T-cell (primary cell): Measurements from ENCODE around the gene CD180. TPM values are rescaled to one million over a fixed set of nuclear protein-coding genes. Genes with fewer than 3 reads are reported as not detected.

Experiments
- ATAC-seq, 4 experiments: fragments of 200-7000 bp in 3 of 4; fragments of 150-1000 bp in 1 of 4; cut with Tn5 transposase; replicated peaks in 1 of 4; 1 replicate in 3 of 4; 2 replicates in 1 of 4; pipeline ENCODE4 v1.10.0; 2021; ENCODE audit warnings: moderate library complexity in 3 of 4, mild to moderate bottlenecking in 2 of 4, moderate number of reproducible peaks in 1 of 4
- CTCF ChIA-PET, 2 donors: fragments of 300-600 bp; sonication (Branson Sonifier 250); formaldehyde crosslinking; loops; one replicate each; lab custom pipeline; 2022; ENCODE audit warnings: antibody characterized with exemption in 2 of 2; lab: Charles Lee
- POLR2A ChIA-PET, 2 donors: fragments of 300-600 bp; sonication (Branson Sonifier 250); formaldehyde crosslinking; loops; one replicate each; lab custom pipeline; 2022; ENCODE audit warnings: antibody characterized with exemption in 2 of 2; lab: Charles Lee
- DNase-seq, 35 experiments: peaks; one replicate each; pipeline versions ENCODE4 v3.0.0 to v3.0.0-alpha.2; 2013 to 2023
- H3K27ac ChIP-seq: one replicate; pipeline ENCODE4 v1.5.1; 2013; ENCODE audit warnings: low read length
- H3K27me3 ChIP-seq, 2 experiments: replicated peaks in 1 of 2; 1 replicate in 1 of 2; 2 replicates in 1 of 2; pipeline versions ENCODE4 v1.6.1 to v1.7.0; 2013; ENCODE audit warnings: low read length in 1 of 2, mixed read lengths in 1 of 2; ENCODE audit not compliant: control insufficient read depth in 2 of 2, insufficient read depth in 2 of 2; ENCODE audit errors: extremely low read depth in 1 of 2
- H3K36me3 ChIP-seq, 2 donors: 1 replicate in 1 of 2; 2 replicates in 1 of 2; pipeline versions ENCODE4 v1.6.1 to v1.7.0; 2013; ENCODE audit warnings: low read length in 1 of 2; ENCODE audit not compliant: control insufficient read depth in 2 of 2, insufficient read depth in 1 of 2; ENCODE audit errors: extremely low read depth in 1 of 2
- H3K4me1 ChIP-seq, 2 experiments: 1 replicate in 1 of 2; 2 replicates in 1 of 2; pipeline versions ENCODE4 v1.6.1 to v1.7.0; 2013; ENCODE audit warnings: low read length in 2 of 2, mixed read lengths in 1 of 2; ENCODE audit not compliant: insufficient read depth in 2 of 2, control insufficient read depth in 1 of 2; ENCODE audit errors: extremely low read depth in 1 of 2
- H3K4me3 ChIP-seq, 2 donors: 1 replicate in 1 of 2; 2 replicates in 1 of 2; pipeline versions ENCODE4 v1.5.1 to v1.7.0; 2013; ENCODE audit warnings: mild to moderate bottlenecking in 2 of 2, low read length in 1 of 2, moderate library complexity in 1 of 2; ENCODE audit not compliant: control insufficient read depth in 1 of 2; ENCODE audit errors: extremely low read depth in 1 of 2
- H3K9me3 ChIP-seq: 2 replicates; pipeline ENCODE4 v1.7.0; 2013
- H3K27ac Mint-ChIP-seq, 2 donors: one replicate each; pipeline ENCODE4 v1.8.0; 2020 to 2021; ENCODE audit warnings: mild to moderate bottlenecking in 2 of 2, mixed read lengths in 2 of 2
- H3K27me3 Mint-ChIP-seq, 2 donors: one replicate each; pipeline ENCODE4 v1.8.0; 2021 to 2022; ENCODE audit warnings: mixed read lengths in 2 of 2
- H3K36me3 Mint-ChIP-seq: one replicate; pipeline ENCODE4 v1.8.0; 2021; ENCODE audit warnings: mixed read lengths
- H3K4me1 Mint-ChIP-seq, 3 donors: one replicate each; pipeline ENCODE4 v1.8.0; 2020 to 2022; ENCODE audit warnings: mixed read lengths in 3 of 3, mild to moderate bottlenecking in 1 of 3
- H3K4me3 Mint-ChIP-seq, 3 donors: one replicate each; pipeline ENCODE4 v1.8.0; 2020 to 2022; ENCODE audit warnings: mild to moderate bottlenecking in 3 of 3, mixed read lengths in 3 of 3, moderate library complexity in 3 of 3
- H3K9me3 Mint-ChIP-seq, 3 donors: one replicate each; pipeline ENCODE4 v1.8.0; 2020 to 2022; ENCODE audit warnings: mixed read lengths in 3 of 3
- WGBS: methylation state at CpG from one replicate; pipeline ENCODE4 v1.1.5; 2013; ENCODE audit warnings: missing lambda C conversion rate; ENCODE audit not compliant: insufficient coverage; 5-methylcytosine and 5-hydroxymethylcytosine counted together
- total RNA-seq, 35 experiments: library from RNA in 6 of 35; stranded (reverse) in 6 of 35; fragments of 120-200 nt in 1 of 35; gene quantifications; one replicate each; pipeline versions ENCODE4 v1.2.1 to v1.2.4 and lab custom pipeline; 2013 to 2026

Gene CD180
- total RNA-seq, 5 donors from 2014 or later (not counting 1 experiment from before 2014, with no cell fraction given), result 0.16 to 1.3 (median 0.73) TPM

DNA sequence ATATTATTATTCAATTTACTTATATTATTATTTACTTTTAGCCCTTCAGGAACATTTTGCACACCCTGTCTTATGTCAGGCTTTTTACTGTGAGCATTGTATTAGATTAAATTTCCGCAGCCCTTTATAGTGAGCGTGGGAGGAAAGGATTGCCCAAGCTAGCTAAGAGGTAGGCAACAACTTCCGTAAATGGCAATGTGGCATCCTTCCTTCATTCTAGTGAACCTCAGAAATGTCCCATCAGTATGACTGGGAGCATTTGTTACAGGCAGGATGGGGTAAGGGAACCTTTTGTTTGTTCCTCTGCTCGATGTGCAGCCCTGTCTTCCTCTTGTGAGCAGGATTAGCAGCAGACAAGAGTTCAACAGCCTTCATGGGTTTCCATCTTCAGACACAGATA is 6.2 kb upstream of the CD180 start:
- Mint-ChIP-seq H3K9me3 (peaks cover 5 to 12% (median 10%) of the 10 kb centered on the region in 3 donors), H3K4me3 (peak overlapping the region in 2 of 3 donors; percentile 13 to 32), H3K27me3 (no peaks in the 10 kb centered on the region), H3K4me1 (peaks cover 78 to 96% (median 95%) of the 10 kb centered on the region in 3 donors), H3K27ac (peak overlapping the region; percentile 90 to 93), H3K36me3 (peaks cover 11% of the 10 kb centered on the region)
- no peaks in the 10 kb centered on the region for H3K36me3 ChIP-seq
- CTCF ChIA-PET, result interaction anchor here (0.6 to 1.8 kb wide), 6 partner anchors 36 to 1959 kb away, joined by 3 to 6 read pairs (median 4); no protein-coding TSS in a partner anchor
- ATAC-seq (peak in 1 of 4 experiments; percentile 7), DNase-seq (peak in 2 of 35 experiments; percentile 14 to 33)
- no peak overlapping the region for H3K4me3 ChIP-seq
- WGBS, result no CpG with 5 or more reads among the region's 4 CpGs
- H3K4me1 ChIP-seq, result peaks cover 56 to 58% of the 10 kb centered on the region in 2 experiments
- H3K9me3 ChIP-seq, result no peaks in the 10 kb centered on the region
- no peaks in the 10 kb centered on the region for H3K27me3 ChIP-seq
- peak overlapping the region; percentile 92 for H3K27ac ChIP-seq
- POLR2A ChIA-PET, result interaction anchor here in 1 of 2 donors (0.6 kb wide), 1 partner anchor 1078 kb away, joined by 6 read pairs; no protein-coding TSS in a partner anchor

GRCh38 chr5:67201897-67202549 is 5.4 kb upstream of the CD180 start:
- H3K4me3 ChIP-seq, result no peak overlapping the region
- ChIA-PET CTCF (interaction anchor here (0.6 to 1.8 kb wide), 5 partner anchors 36 to 1960 kb away, joined by 3 to 7 read pairs (median 4); no protein-coding TSS in a partner anchor), POLR2A (no interaction called here)
- no peak for ATAC-seq
- Mint-ChIP-seq H3K36me3 (peaks cover 11% of the 10 kb centered on the region), H3K27ac (peak overlapping the region; percentile 48 to 87), H3K4me1 (peaks cover 70 to 93% (median 91%) of the 10 kb centered on the region in 3 donors), H3K4me3 (peak overlapping the region in 1 of 3 donors; percentile 30), H3K27me3 (no peaks in the 10 kb centered on the region), H3K9me3 (peaks cover 5 to 12% (median 10%) of the 10 kb centered on the region in 3 donors)
- peaks cover 48 to 50% of the 10 kb centered on the region in 2 experiments for H3K4me1 ChIP-seq
- no peaks in the 10 kb centered on the region for H3K27me3 ChIP-seq
- H3K9me3 ChIP-seq, result no peaks in the 10 kb centered on the region
- DNase-seq, result no peak
- H3K27ac ChIP-seq, result peak overlapping the region; percentile 92
- 100% methylated on average over 4 of the region's 6 CpGs for WGBS
- H3K36me3 ChIP-seq, result no peaks in the 10 kb centered on the region

- WGBS, result no CpG with 5 or more reads among the region's 2 CpGs
- H3K4me3 Mint-ChIP-seq, result peak overlapping the region in 1 of 3 donors; percentile 30
- no peaks in the 10 kb centered on the region for H3K27me3 ChIP-seq
- H3K27ac Mint-ChIP-seq, result peak overlapping the region; percentile 44 to 87
- no peaks in the 10 kb centered on the region for H3K9me3 ChIP-seq
- DNase-seq (no peak), ATAC-seq (peak in 1 of 4 experiments; percentile 43)
- no peaks in the 10 kb centered on the region for H3K27me3 Mint-ChIP-seq
- ChIA-PET POLR2A (no interaction called here), CTCF (interaction anchor here (0.5 to 1.8 kb wide), 2 partner anchors 9 to 39 kb away, joined by 3 to 6 read pairs; no protein-coding TSS in a partner anchor)
- peaks cover 11% of the 10 kb centered on the region for H3K36me3 Mint-ChIP-seq
- no peak overlapping the region for H3K4me3 ChIP-seq
- no peaks in the 10 kb centered on the region for H3K36me3 ChIP-seq
- peaks cover 39 to 44% of the 10 kb centered on the region in 2 experiments for H3K4me1 ChIP-seq
- peaks cover 62 to 90% (median 88%) of the 10 kb centered on the region in 3 donors for H3K4me1 Mint-ChIP-seq
- H3K27ac ChIP-seq, result no peak overlapping the region
- peaks cover 5 to 12% (median 10%) of the 10 kb centered on the region in 3 donors for H3K9me3 Mint-ChIP-seq
Measured at GRCh38 chr5:67200809-67201562, 4.4 kb upstream of the CD180 start.

GRCh38 chr5:67199859-67200258 is 3.3 kb upstream of the CD180 start:
- H3K27me3 Mint-ChIP-seq, result no peaks in the 10 kb centered on the region
- Histone ChIP-seq H3K27ac (no peak overlapping the region), H3K36me3 (no peaks in the 10 kb centered on the region), H3K4me1 (peaks cover 28 to 35% of the 10 kb centered on the region in 2 experiments), H3K27me3 (no peaks in the 10 kb centered on the region), H3K4me3 (no peak overlapping the region), H3K9me3 (no peaks in the 10 kb centered on the region)
- peak overlapping the region in 1 of 3 donors; percentile 22 for H3K4me3 Mint-ChIP-seq
- H3K36me3 Mint-ChIP-seq, result peaks cover 11% of the 10 kb centered on the region
- H3K9me3 Mint-ChIP-seq, result peaks cover 5 to 12% (median 10%) of the 10 kb centered on the region in 3 donors
- DNase-seq (no peak), ATAC-seq (no peak)
- POLR2A ChIA-PET, result interaction anchor here in 1 of 2 donors (0.6 kb wide), 1 partner anchor 45 kb away, joined by 9 read pairs; no protein-coding TSS in a partner anchor
- peaks cover 50 to 84% (median 83%) of the 10 kb centered on the region in 3 donors for H3K4me1 Mint-ChIP-seq
- peak overlapping the region in 1 of 2 donors; percentile 68 for H3K27ac Mint-ChIP-seq
- CTCF ChIA-PET, result interaction anchor here in 1 of 2 donors (0.9 kb wide), 1 partner anchor 34 kb away, joined by 3 read pairs; no protein-coding TSS in a partner anchor

GRCh38 chr5:67198917-67199316 is 2.3 kb upstream of the CD180 start:
- CTCF ChIA-PET, result no interaction called here
- POLR2A ChIA-PET, result no interaction called here
- no peak for ATAC-seq
- Mint-ChIP-seq H3K36me3 (peaks cover 11% of the 10 kb centered on the region), H3K9me3 (peaks cover 5 to 12% (median 10%) of the 10 kb centered on the region in 3 donors), H3K4me3 (peak overlapping the region in 1 of 3 donors; percentile 22), H3K4me1 (peaks cover 41 to 83% (median 81%) of the 10 kb centered on the region in 3 donors), H3K27me3 (no peaks in the 10 kb centered on the region), H3K27ac (peak overlapping the region; percentile 4 to 28)
- no peaks in the 10 kb centered on the region for H3K27me3 ChIP-seq
- H3K9me3 ChIP-seq, result no peaks in the 10 kb centered on the region
- no peaks in the 10 kb centered on the region for H3K36me3 ChIP-seq
- no peak for DNase-seq
- H3K4me3 ChIP-seq, result no peak overlapping the region
- WGBS, result no CpG with 5 or more reads among the region's 1 CpG
- H3K4me1 ChIP-seq, result peaks cover 20 to 25% of the 10 kb centered on the region in 2 experiments
- H3K27ac ChIP-seq, result no peak overlapping the region

DNA sequence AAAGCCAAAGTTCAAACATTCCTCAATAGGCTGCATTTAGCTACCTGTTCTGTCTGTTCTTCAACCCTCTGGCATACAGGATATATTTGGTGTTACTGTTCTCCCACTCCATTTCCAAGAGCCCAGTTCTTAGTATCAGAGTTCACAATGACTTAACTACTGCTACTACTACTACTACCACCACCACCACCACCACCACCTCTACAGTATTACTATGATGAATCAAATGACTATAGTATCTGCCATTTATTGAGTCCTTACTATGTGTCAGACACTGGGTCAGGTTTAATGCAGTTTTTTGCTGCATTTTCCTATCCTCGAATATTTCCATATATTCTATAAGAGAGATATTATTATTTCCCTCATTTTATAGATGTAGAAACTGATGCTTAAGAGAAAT is 937 bp upstream of the CD180 start:
- Histone ChIP-seq H3K4me3 (no peak overlapping the region), H3K9me3 (no peaks in the 10 kb centered on the region), H3K36me3 (no peaks in the 10 kb centered on the region), H3K4me1 (peaks cover 11 to 13% of the 10 kb centered on the region in 2 experiments), H3K27ac (no peak overlapping the region), H3K27me3 (no peaks in the 10 kb centered on the region)
- no peak for ATAC-seq
- ChIA-PET CTCF (no interaction called here), POLR2A (interaction anchor here in 1 of 2 donors (0.6 kb wide), 1 partner anchor 1750 kb away, joined by 3 read pairs; no protein-coding TSS in a partner anchor)
- Mint-ChIP-seq H3K4me1 (peaks cover 33 to 81% (median 69%) of the 10 kb centered on the region in 3 donors), H3K27ac (peak overlapping the region in 1 of 2 donors; percentile 57), H3K27me3 (no peaks in the 10 kb centered on the region), H3K9me3 (peaks cover 5 to 12% (median 10%) of the 10 kb centered on the region in 3 donors), H3K36me3 (peaks cover 11% of the 10 kb centered on the region), H3K4me3 (no peak overlapping the region)
- no peak for DNase-seq
- WGBS, result no CpG with 5 or more reads among the region's 1 CpG
